Natural killer cell (primary cell): ENCODE results near the gene LRTM1. TPM values are rescaled to one million over a fixed set of nuclear protein-coding genes. Genes with fewer than 3 reads are reported as not detected.

ENCODE experiments used
- ATAC-seq, 3 donors: fragments of 150-1000 bp in 2 of 3; fragments of 200-7000 bp in 1 of 3; cut with Tn5 transposase; 1 replicate in 1 of 3; 2 replicates in 2 of 3; pipeline ENCODE4 v1.10.0; 2021; ENCODE audit warnings: mild to moderate bottlenecking in 2 of 3, moderate library complexity in 2 of 3
- DNase-seq, 2 donors: peaks; one replicate each; pipeline versions ENCODE4 v3.0.0 to v3.0.0-alpha.2; 2013 to 2021; ENCODE audit warnings: mixed read lengths in 1 of 2
- H3K27ac ChIP-seq: one replicate; pipeline ENCODE4 v1.5.1; 2013; ENCODE audit warnings: mild to moderate bottlenecking, low read length
- H3K27me3 ChIP-seq: one replicate; pipeline ENCODE4 v1.6.1; 2013; ENCODE audit warnings: low read length; ENCODE audit not compliant: control insufficient read depth, insufficient read depth
- H3K36me3 ChIP-seq: one replicate; pipeline ENCODE4 v1.6.1; 2013; ENCODE audit warnings: low read length; ENCODE audit not compliant: control insufficient read depth, insufficient read depth
- H3K4me1 ChIP-seq: one replicate; pipeline ENCODE4 v1.6.1; 2013; ENCODE audit warnings: low read length; ENCODE audit not compliant: control insufficient read depth, insufficient read depth
- H3K4me3 ChIP-seq: one replicate; pipeline ENCODE4 v1.5.1; 2013; ENCODE audit warnings: low read length
- H3K9me3 ChIP-seq: one replicate; pipeline ENCODE4 v1.6.1; 2013; ENCODE audit warnings: low read length; ENCODE audit not compliant: control insufficient read depth, insufficient read depth
- H3K27ac Mint-ChIP-seq, 2 donors: one replicate each; pipeline ENCODE4 v1.8.0; 2022; ENCODE audit warnings: mild to moderate bottlenecking in 2 of 2, mixed read lengths in 2 of 2, moderate library complexity in 1 of 2
- H3K27me3 Mint-ChIP-seq, 2 donors: one replicate each; pipeline ENCODE4 v1.8.0; 2022; ENCODE audit warnings: low read depth in 2 of 2, mixed read lengths in 2 of 2
- H3K36me3 Mint-ChIP-seq: one replicate; pipeline ENCODE4 v1.8.0; 2022; ENCODE audit warnings: mixed read lengths
- H3K4me1 Mint-ChIP-seq, 2 donors: one replicate each; pipeline ENCODE4 v1.8.0; 2022; ENCODE audit warnings: mixed read lengths in 2 of 2
- H3K4me3 Mint-ChIP-seq: one replicate; pipeline ENCODE4 v1.8.0; 2022; ENCODE audit warnings: mild to moderate bottlenecking, moderate library complexity, mixed read lengths
- H3K9me3 Mint-ChIP-seq, 2 donors: one replicate each; pipeline ENCODE4 v1.8.0; 2022; ENCODE audit warnings: mixed read lengths in 2 of 2
- WGBS: methylation state at CpG from one replicate; pipeline ENCODE4 v1.1.7; 2013; ENCODE audit warnings: missing lambda C conversion rate; ENCODE audit not compliant: insufficient coverage; 5-methylcytosine and 5-hydroxymethylcytosine counted together
- intact Hi-C: fragments of 100-400 bp; cut with micrococcal nuclease; formaldehyde crosslinking; loops from one replicate; pipeline ENCODE4 v1.14.2; 2022
- total RNA-seq, 4 donors: library from RNA; stranded (reverse); fragments of 120-200 nt in 1 of 4; gene quantifications; one replicate each; pipeline versions ENCODE4 v1.2.3 to v1.2.4, GENCODE V29; 2013 to 2022
- TF ChIP-seq, protein P1 (sequence below): fragments of 200-600 bp; IDR thresholded peaks from one replicate; pipeline ENCODE4 v1.8.0; 2022; ENCODE audit warnings: antibody characterized with exemption

LRTM1 gene
- total RNA-seq, 3 donors from 2014 or later (not counting 1 experiment from before 2014, with no cell fraction given): not detected

DNA sequence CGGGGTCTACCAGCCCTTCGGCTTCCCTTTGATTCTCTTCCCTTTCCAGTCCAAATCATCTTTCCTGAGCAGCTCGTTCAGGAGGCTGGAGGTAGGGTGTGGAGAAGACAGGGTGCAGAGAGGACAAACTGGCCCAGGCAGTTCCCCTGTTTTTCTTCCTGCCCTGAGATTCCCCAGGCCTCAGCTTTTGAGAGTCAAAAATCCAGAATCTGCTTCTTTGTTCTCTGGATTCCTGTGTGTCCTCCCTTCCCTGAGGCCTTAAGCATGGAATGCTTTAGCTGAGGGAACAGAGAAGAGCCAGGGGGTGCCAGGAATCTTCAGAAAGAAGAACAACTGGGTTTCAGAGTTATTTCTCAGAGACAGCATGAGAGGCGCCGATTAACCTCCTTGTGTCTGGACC, 26.7 kb upstream of the LRTM1 start:
- no peaks in the 10 kb centered on the region for H3K4me1 Mint-ChIP-seq
- DNase-seq: no peak
- no peak overlapping the region for H3K27ac ChIP-seq
- H3K27me3 ChIP-seq: no peaks in the 10 kb centered on the region
- H3K9me3 Mint-ChIP-seq: no peaks in the 10 kb centered on the region
- H3K36me3 ChIP-seq: no peaks in the 10 kb centered on the region
- H3K4me3 ChIP-seq: no peak overlapping the region
- H3K4me1 ChIP-seq: no peaks in the 10 kb centered on the region
- no peaks in the 10 kb centered on the region for H3K9me3 ChIP-seq
- TF ChIP-seq, protein P1, sequence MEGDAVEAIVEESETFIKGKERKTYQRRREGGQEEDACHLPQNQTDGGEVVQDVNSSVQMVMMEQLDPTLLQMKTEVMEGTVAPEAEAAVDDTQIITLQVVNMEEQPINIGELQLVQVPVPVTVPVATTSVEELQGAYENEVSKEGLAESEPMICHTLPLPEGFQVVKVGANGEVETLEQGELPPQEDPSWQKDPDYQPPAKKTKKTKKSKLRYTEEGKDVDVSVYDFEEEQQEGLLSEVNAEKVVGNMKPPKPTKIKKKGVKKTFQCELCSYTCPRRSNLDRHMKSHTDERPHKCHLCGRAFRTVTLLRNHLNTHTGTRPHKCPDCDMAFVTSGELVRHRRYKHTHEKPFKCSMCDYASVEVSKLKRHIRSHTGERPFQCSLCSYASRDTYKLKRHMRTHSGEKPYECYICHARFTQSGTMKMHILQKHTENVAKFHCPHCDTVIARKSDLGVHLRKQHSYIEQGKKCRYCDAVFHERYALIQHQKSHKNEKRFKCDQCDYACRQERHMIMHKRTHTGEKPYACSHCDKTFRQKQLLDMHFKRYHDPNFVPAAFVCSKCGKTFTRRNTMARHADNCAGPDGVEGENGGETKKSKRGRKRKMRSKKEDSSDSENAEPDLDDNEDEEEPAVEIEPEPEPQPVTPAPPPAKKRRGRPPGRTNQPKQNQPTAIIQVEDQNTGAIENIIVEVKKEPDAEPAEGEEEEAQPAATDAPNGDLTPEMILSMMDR: no peak
- no peak overlapping the region for H3K4me3 Mint-ChIP-seq
- no peaks in the 10 kb centered on the region for H3K27me3 Mint-ChIP-seq
- 74% methylated on average over 4 of the region's 5 CpGs for WGBS
- intact Hi-C loops: no loop called here
- H3K27ac Mint-ChIP-seq: no peak overlapping the region
- no peak for ATAC-seq
- H3K36me3 Mint-ChIP-seq: no peaks in the 10 kb centered on the region

DNA sequence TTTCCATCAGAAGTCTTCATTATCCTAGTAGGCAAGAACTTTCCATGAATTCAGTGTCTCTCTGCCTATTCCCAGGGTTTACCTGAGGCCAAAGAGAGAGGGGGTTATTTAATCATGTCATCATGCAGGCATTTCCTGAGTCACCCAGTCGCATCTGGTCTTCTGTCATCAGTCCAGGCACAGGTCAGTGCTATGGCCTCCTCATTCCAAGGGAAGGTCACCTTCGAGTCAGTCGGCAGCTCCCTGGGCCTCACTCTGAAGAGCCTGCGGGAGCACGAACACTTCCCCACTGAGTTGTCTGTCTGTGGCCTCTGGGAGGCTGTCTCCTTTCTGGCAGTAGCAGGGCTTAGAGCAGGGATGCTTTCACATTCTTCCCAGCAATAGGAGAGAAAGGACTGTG, 26.2 kb upstream of the LRTM1 start:
- H3K4me1 ChIP-seq: no peaks in the 10 kb centered on the region
- ATAC-seq (no peak), DNase-seq (no peak)
- H3K27ac ChIP-seq: no peak overlapping the region
- Mint-ChIP-seq H3K9me3 (no peaks in the 10 kb centered on the region), H3K36me3 (no peaks in the 10 kb centered on the region), H3K27ac (no peak overlapping the region), H3K4me3 (no peak overlapping the region), H3K4me1 (no peaks in the 10 kb centered on the region), H3K27me3 (no peaks in the 10 kb centered on the region)
- TF ChIP-seq, protein P1: no peak
- H3K9me3 ChIP-seq: no peaks in the 10 kb centered on the region
- H3K36me3 ChIP-seq: no peaks in the 10 kb centered on the region
- H3K4me3 ChIP-seq: no peak overlapping the region
- intact Hi-C loops: no loop called here
- WGBS: 95% methylated on average over 4 of the region's 5 CpGs
- H3K27me3 ChIP-seq: no peaks in the 10 kb centered on the region

DNA sequence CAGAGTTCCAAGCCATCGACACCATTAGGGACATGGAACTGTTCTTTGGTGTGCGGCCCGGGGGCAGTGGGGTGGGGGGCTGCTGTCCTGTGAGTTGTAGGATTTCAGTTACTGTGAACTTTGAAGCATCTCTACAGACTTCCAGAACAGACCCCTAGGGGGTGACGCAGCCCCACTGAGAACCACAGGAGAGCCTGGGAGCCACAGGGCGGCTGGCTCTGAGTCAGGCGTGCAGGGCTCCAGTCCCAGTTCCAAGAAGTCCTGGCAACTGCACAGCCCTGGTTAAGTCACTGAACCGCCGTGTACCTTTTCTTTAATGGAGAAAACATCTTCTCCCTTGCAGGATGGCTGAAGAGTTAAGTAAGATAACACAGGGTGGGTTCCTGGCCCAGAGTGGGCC, 23.5 kb upstream of the LRTM1 start:
- intact Hi-C loops: no loop called here
- no peaks in the 10 kb centered on the region for H3K36me3 ChIP-seq
- ATAC-seq (no peak), DNase-seq (no peak)
- Mint-ChIP-seq H3K36me3 (no peaks in the 10 kb centered on the region), H3K4me3 (no peak overlapping the region), H3K27me3 (no peaks in the 10 kb centered on the region), H3K9me3 (no peaks in the 10 kb centered on the region), H3K4me1 (no peaks in the 10 kb centered on the region), H3K27ac (no peak overlapping the region)
- H3K27ac ChIP-seq: no peak overlapping the region
- WGBS: 88% methylated on average over 8 of the region's 8 CpGs
- no peak overlapping the region for H3K4me3 ChIP-seq
- H3K27me3 ChIP-seq: no peaks in the 10 kb centered on the region
- no peaks in the 10 kb centered on the region for H3K4me1 ChIP-seq
- TF ChIP-seq, protein P1: no peak
- H3K9me3 ChIP-seq: no peaks in the 10 kb centered on the region

DNA sequence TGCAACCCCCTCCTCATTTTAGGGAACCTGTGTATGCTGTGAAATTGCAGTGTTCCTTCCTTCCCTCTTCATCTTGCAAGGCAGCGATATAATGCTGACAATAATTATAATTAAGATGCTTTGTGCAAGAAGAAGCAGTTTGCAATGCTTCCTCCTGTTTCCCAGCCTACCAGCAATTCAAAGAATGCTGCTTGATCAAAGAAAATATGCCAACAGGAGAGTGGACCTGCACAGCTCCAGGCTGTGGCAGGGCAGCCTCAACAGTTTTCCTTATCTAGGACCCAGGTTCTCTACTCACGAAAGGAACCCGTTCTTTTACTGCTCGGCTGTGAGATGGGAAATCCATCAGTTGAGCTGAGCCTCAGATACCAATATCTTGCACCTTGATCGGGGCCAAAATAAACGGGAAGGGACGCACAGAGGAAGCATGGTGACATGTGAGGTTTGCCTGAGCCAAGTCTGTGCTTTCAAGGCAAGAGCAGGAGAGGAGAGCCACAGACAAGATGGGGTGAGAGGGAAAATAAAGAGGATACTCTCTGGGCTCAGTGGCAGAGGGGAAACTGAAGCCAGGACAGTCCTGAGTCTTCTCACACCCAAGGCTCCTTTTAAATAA, 22.6 kb upstream of the LRTM1 start:
- Histone ChIP-seq H3K4me1 (no peaks in the 10 kb centered on the region), H3K36me3 (no peaks in the 10 kb centered on the region), H3K27me3 (no peaks in the 10 kb centered on the region), H3K27ac (no peak overlapping the region), H3K4me3 (no peak overlapping the region), H3K9me3 (no peaks in the 10 kb centered on the region)
- intact Hi-C loops: no loop called here
- H3K36me3 Mint-ChIP-seq: no peaks in the 10 kb centered on the region
- H3K27me3 Mint-ChIP-seq: no peaks in the 10 kb centered on the region
- TF ChIP-seq, protein P1: no peak
- ATAC-seq (no peak), DNase-seq (no peak)
- no peak overlapping the region for H3K4me3 Mint-ChIP-seq
- H3K4me1 Mint-ChIP-seq: no peaks in the 10 kb centered on the region
- no peaks in the 10 kb centered on the region for H3K9me3 Mint-ChIP-seq
- H3K27ac Mint-ChIP-seq: no peak overlapping the region
- WGBS: 31% methylated on average over 7 of the region's 7 CpGs
